Esophagus (tissue), 2 donors: ENCODE results near the gene TTC7B. TPM values are rescaled to one million over a fixed set of nuclear protein-coding genes. Genes with fewer than 3 reads are reported as not detected.

Experiments used
- H3K27ac ChIP-seq, 2 donors: one replicate each; pipeline ENCODE4 v1.5.1; 2013; ENCODE audit warnings: low read depth in 2 of 2, mild to moderate bottlenecking in 2 of 2, inconsistent platforms in 1 of 2, low read length in 1 of 2, moderate library complexity in 1 of 2
- H3K27me3 ChIP-seq, 2 donors: one replicate each; pipeline ENCODE4 v1.6.1; 2013; ENCODE audit warnings: low read length in 2 of 2, control low read depth in 1 of 2, mild to moderate bottlenecking in 1 of 2; ENCODE audit not compliant: insufficient read depth in 2 of 2, control insufficient read depth in 1 of 2
- H3K36me3 ChIP-seq, 2 donors: one replicate each; pipeline ENCODE4 v1.6.1; 2013; ENCODE audit warnings: low read length in 1 of 2; ENCODE audit not compliant: control insufficient read depth in 2 of 2, insufficient read depth in 2 of 2
- H3K4me1 ChIP-seq, 2 donors: one replicate each; pipeline ENCODE4 v1.6.1; 2013; ENCODE audit warnings: low read length in 1 of 2; ENCODE audit not compliant: control insufficient read depth in 2 of 2, insufficient read depth in 2 of 2
- H3K4me3 ChIP-seq, 2 donors: one replicate each; pipeline ENCODE4 v1.5.1; 2013; ENCODE audit warnings: low read length in 2 of 2, mild to moderate bottlenecking in 2 of 2, low read depth in 1 of 2, moderate library complexity in 1 of 2
- H3K9me3 ChIP-seq, 2 donors: one replicate each; pipeline ENCODE4 v1.6.1; 2013; ENCODE audit warnings: mild to moderate bottlenecking in 2 of 2, low read depth in 1 of 2, low read length in 1 of 2, moderate library complexity in 1 of 2; ENCODE audit not compliant: control insufficient read depth in 2 of 2, insufficient read depth in 1 of 2
- WGBS, 2 donors: extraction: QIAGEN DNeasy Blood & Tissue Kit; methylation state at CpG; one replicate each; pipeline ENCODE4 v1.1.7; 2013; 5-methylcytosine and 5-hydroxymethylcytosine counted together
- polyA plus RNA-seq, 2 donors: library from polyadenylated mRNA; stranded (reverse); fragments of 200-250 nt; gene quantifications; one replicate each; pipeline ENCODE4 v1.2.3, GENCODE V29; 2013
- donor health status: healthy with polysubstance abuse.
- donor health status: Bipolar disorder and iron deficiency.

TTC7B gene
- polyA plus RNA-seq, 2 donors = 2.7 to 6.0 TPM

GRCh38 chr14:90726656-90727055 lies 89.6 kb downstream of the TTC7B start:
- Histone ChIP-seq H3K27ac (peak overlapping the region in 1 of 2 donors; percentile 70), H3K36me3 (no peaks in the 10 kb centered on the region)
- WGBS, 2 donors = 31 to 40% methylated on average over 9 of the region's 9 CpGs

GRCh38 chr14:90724866-90725265 lies 91.4 kb downstream of the TTC7B start:
- no peaks in the 10 kb centered on the region for H3K36me3 ChIP-seq
- no peak overlapping the region for H3K27ac ChIP-seq
- 75 to 78% methylated on average over 3 of the region's 3 CpGs for WGBS, 2 donors

More at GRCh38 chr14:90726656-90727055, 89.6 kb downstream of the TTC7B start:
- H3K4me1 ChIP-seq = no peaks in the 10 kb centered on the region
- H3K27me3 ChIP-seq = no peaks in the 10 kb centered on the region
- H3K9me3 ChIP-seq = no peaks in the 10 kb centered on the region
- no peak overlapping the region for H3K4me3 ChIP-seq

DNA sequence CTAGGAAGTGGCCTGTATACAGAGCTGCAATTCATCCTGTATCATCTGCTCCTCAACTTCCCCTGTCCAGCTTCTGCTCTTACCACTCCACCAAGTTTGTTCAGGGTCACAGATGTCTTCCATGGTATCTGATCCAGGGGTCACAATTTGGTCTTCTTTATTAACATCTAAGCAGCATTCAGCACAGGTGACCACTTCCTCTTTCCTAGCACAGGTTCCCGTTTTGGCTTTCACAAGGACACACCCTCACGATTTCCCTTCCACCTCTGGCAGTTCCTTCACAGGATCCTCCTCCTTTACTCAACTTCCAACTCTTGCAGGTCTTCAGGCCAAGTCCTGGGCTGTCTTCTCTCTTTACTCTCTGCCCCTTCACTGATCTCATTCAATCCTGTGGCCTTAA lies 93.6 kb downstream of the TTC7B start:
- no peaks in the 10 kb centered on the region for H3K9me3 ChIP-seq
- H3K4me1 ChIP-seq = no peaks in the 10 kb centered on the region
- H3K36me3 ChIP-seq = no peaks in the 10 kb centered on the region
- WGBS, 2 donors = 75 to 76% methylated on average over 2 of the region's 2 CpGs
- no peak overlapping the region for H3K27ac ChIP-seq
- no peak overlapping the region for H3K4me3 ChIP-seq
- H3K27me3 ChIP-seq = no peaks in the 10 kb centered on the region

More at GRCh38 chr14:90724866-90725265, 91.4 kb downstream of the TTC7B start:
- no peaks in the 10 kb centered on the region for H3K9me3 ChIP-seq
- H3K4me1 ChIP-seq = no peaks in the 10 kb centered on the region
- no peaks in the 10 kb centered on the region for H3K27me3 ChIP-seq
- no peak overlapping the region for H3K4me3 ChIP-seq

DNA sequence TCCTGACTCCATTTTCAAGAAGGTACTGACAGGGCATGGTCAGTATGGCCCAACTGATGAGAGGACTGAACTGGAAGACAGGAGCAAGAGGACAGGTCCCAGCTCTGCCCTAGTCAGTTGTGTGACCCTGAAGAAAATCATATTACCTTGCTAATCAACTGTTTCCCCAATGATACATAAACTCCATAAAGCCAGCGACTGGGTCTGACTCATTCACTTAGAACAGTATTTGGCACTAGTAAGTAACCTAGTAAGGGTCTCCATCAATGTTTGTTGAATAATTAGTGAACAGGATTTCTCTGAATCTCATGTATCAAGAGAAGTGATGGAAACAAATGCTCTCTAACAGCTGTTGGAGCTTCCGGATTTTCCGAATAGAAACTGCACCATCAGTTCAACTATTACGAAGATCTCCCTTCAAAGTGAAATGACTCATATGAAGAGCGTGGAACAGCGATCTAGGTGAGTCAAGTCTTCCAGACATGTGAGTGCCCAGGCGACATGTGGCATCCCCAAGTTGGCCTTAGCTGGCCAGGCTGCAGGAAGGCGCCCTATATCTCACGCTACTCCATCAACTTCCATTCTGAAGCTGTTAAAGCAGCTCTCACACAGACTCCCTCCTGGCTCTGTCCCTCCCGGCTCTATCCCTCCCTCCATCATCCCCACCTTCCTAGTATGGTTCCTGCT lies 94.5 kb downstream of the TTC7B start:
- Histone ChIP-seq H3K4me1 (no peaks in the 10 kb centered on the region), H3K4me3 (no peak overlapping the region), H3K27ac (no peak overlapping the region), H3K9me3 (no peaks in the 10 kb centered on the region), H3K27me3 (no peaks in the 10 kb centered on the region), H3K36me3 (no peaks in the 10 kb centered on the region)
- 75 to 86% methylated on average over 10 of the region's 10 CpGs for WGBS, 2 donors

DNA sequence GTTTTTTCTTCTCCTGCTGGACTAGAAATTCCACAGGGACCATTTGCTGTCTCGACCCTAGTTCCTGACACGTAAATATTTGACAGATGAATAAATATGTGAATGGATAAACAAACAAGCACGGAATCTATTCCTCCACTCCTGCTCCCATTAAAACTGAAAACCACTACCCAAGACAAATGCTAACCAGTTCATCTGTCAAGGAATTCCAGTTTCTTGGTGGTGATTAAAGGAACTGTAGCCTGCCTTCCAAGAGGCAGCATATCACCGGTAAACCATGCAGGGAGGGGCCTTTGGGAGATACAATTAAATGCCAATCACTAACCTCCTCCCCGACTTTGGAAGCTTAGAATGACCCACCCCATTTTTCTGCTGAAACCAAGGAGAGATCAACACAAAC lies 95.4 kb downstream of the TTC7B start:
- no peak overlapping the region for H3K4me3 ChIP-seq
- H3K9me3 ChIP-seq = no peaks in the 10 kb centered on the region
- WGBS, 2 donors = 45 to 47% methylated on average over 5 of the region's 5 CpGs
- H3K27me3 ChIP-seq = no peaks in the 10 kb centered on the region
- H3K4me1 ChIP-seq = peaks cover 0 to 2% of the 10 kb centered on the region in 2 donors
- no peaks in the 10 kb centered on the region for H3K36me3 ChIP-seq
- no peak overlapping the region for H3K27ac ChIP-seq

- Histone ChIP-seq H3K27me3 (no peaks in the 10 kb centered on the region), H3K27ac (no peak overlapping the region), H3K4me3 (no peak overlapping the region), H3K9me3 (no peaks in the 10 kb centered on the region), H3K36me3 (no peaks in the 10 kb centered on the region), H3K4me1 (peaks cover 0 to 2% of the 10 kb centered on the region in 2 donors)
- 64 to 77% methylated on average over 7 of the region's 7 CpGs for WGBS, 2 donors
Measured at GRCh38 chr14:90720336-90720735, 95.9 kb downstream of the TTC7B start.

DNA sequence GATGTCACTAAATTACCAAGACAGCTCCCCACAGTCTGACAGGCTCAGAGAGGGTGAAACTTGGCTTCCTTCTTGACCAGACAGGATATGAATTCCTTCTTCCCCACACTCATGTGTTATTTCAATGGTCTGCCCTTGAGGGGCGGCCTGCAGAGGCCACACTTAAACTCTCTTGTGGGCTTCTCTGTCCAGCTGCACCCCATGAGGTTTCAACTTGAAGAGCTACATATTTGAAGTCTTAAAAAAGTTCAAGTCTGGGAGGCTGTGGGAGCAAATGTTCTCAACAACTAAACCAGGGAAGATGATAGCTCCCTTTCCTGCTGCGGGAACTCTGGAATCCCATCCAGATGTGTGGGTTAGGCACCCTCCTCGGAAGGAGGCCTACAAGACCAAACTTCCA lies 98.3 kb downstream of the TTC7B start:
- no peak overlapping the region for H3K27ac ChIP-seq
- 70 to 81% methylated on average over 3 of the region's 3 CpGs for WGBS, 2 donors
- peaks cover 0 to 2% of the 10 kb centered on the region in 2 donors for H3K4me1 ChIP-seq
- H3K27me3 ChIP-seq = no peaks in the 10 kb centered on the region
- H3K9me3 ChIP-seq = no peaks in the 10 kb centered on the region
- no peak overlapping the region for H3K4me3 ChIP-seq
- H3K36me3 ChIP-seq = no peaks in the 10 kb centered on the region

GRCh38 chr14:90715993-90716392 lies 100.2 kb downstream of the TTC7B start:
- Histone ChIP-seq H3K27me3 (no peaks in the 10 kb centered on the region), H3K27ac (no peak overlapping the region), H3K4me3 (no peak overlapping the region), H3K9me3 (no peaks in the 10 kb centered on the region), H3K4me1 (peaks cover 0 to 2% of the 10 kb centered on the region in 2 donors), H3K36me3 (no peaks in the 10 kb centered on the region)
- WGBS, 2 donors = 56 to 60% methylated on average over 4 of the region's 4 CpGs

DNA sequence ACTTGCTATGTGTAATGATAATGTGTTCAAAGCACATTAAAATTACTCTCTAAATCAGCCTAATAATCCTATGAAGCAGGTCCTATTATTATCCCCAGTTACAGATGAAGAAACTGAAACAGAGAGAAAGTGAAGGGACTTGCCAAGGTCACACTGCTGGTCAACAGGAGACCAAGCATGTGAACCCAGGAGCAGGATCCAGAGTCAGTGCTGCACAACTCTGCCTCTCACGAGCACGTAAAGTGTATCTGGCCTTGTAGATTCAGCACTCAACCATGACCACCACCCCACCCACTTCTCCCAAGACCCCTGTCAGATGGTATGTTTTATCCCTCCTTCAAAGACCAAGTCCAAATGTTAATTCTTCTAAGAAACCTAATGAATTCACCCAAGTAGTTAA lies 100.7 kb downstream of the TTC7B start:
- H3K27me3 ChIP-seq = no peaks in the 10 kb centered on the region
- 88 to 96% methylated on average over 2 of the region's 2 CpGs for WGBS, 2 donors
- no peak overlapping the region for H3K27ac ChIP-seq
- no peaks in the 10 kb centered on the region for H3K36me3 ChIP-seq
- H3K4me1 ChIP-seq = peaks cover 0 to 2% of the 10 kb centered on the region in 2 donors
- no peaks in the 10 kb centered on the region for H3K9me3 ChIP-seq
- H3K4me3 ChIP-seq = no peak overlapping the region

DNA sequence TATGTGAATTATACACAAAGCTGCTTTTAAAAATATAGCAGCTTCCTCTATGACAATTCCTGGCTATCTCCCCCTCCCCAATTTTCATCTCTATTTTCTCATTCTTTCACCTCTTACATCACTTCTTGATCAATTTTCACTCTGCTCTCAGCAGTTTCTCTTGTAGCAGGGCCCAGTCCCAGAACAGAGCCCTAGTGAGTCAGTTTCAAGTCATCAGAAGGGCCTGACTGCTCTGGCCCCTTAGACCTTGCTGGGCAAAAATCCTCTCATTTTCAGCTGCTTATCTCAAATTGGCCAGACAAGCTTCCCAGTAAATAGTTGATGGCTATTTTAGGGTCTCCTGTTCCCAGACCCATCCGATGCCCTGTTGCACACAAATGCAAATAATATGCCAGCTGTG lies 101.4 kb downstream of the TTC7B start:
- H3K4me1 ChIP-seq = peaks cover 0 to 2% of the 10 kb centered on the region in 2 donors
- H3K27ac ChIP-seq = no peak overlapping the region

More for the DNA sequence above, 101.4 kb downstream of the TTC7B start:
- H3K27me3 ChIP-seq = no peaks in the 10 kb centered on the region
- H3K9me3 ChIP-seq = no peaks in the 10 kb centered on the region
- H3K4me3 ChIP-seq = no peak overlapping the region
- 86 to 95% methylated on average over 1 of the region's 1 CpG for WGBS, 2 donors
- H3K36me3 ChIP-seq = no peaks in the 10 kb centered on the region
